Stimulated activated memory B cell treated with anti-CD40 and anti-IgM and Interleukin-4, amounts not matched to agents 10 μg/mL and 1 μg/mL and 100 μg/mL, for 72 hours (primary cell): ENCODE measurements around the gene TIFAB.

Experiments used
- ATAC-seq: fragments of 150-1000 bp; cut with Tn5 transposase; 2 replicates; pipeline ENCODE4 v1.10.0; 2021
- H3K27ac Mint-ChIP-seq: one replicate; pipeline ENCODE4 v1.8.0; 2022; ENCODE audit warnings: mild to moderate bottlenecking, mixed read lengths
- H3K27me3 Mint-ChIP-seq: one replicate; pipeline ENCODE4 v1.8.0; 2022; ENCODE audit warnings: mixed read lengths
- H3K36me3 Mint-ChIP-seq: one replicate; pipeline ENCODE4 v1.8.0; 2022; ENCODE audit warnings: mixed read lengths
- H3K4me1 Mint-ChIP-seq: one replicate; pipeline ENCODE4 v1.8.0; 2022; ENCODE audit warnings: mixed read lengths
- H3K4me3 Mint-ChIP-seq: one replicate; pipeline ENCODE4 v1.8.0; 2022; ENCODE audit warnings: mild to moderate bottlenecking, moderate library complexity, mixed read lengths
- H3K9me3 Mint-ChIP-seq: one replicate; pipeline ENCODE4 v1.8.0; 2022; ENCODE audit warnings: mixed read lengths

Gene TIFAB

GRCh38 chr5:135454946-135455345 lies 2.8 kb upstream of the TIFAB start:
- ATAC-seq: no peak
- Mint-ChIP-seq H3K4me1 (peaks cover 28% of the 10 kb centered on the region), H3K27ac (no peak overlapping the region), H3K36me3 (no peaks in the 10 kb centered on the region), H3K4me3 (no peak overlapping the region), H3K9me3 (peaks cover 7% of the 10 kb centered on the region), H3K27me3 (peaks cover 45% of the 10 kb centered on the region)

- Mint-ChIP-seq H3K27me3 (peaks cover 43% of the 10 kb centered on the region), H3K36me3 (no peaks in the 10 kb centered on the region), H3K4me3 (no peak overlapping the region), H3K27ac (no peak overlapping the region), H3K9me3 (peaks cover 7% of the 10 kb centered on the region), H3K4me1 (peaks cover 28% of the 10 kb centered on the region)
- ATAC-seq: no peak
Measured at GRCh38 chr5:135453613-135454012, 1.5 kb upstream of the TIFAB start.

GRCh38 chr5:135451581-135452320 lies 400 bp downstream of the TIFAB start:
- ATAC-seq: no peak
- H3K4me1 Mint-ChIP-seq: peaks cover 26% of the 10 kb centered on the region
- H3K36me3 Mint-ChIP-seq: no peaks in the 10 kb centered on the region
- no peak overlapping the region for H3K4me3 Mint-ChIP-seq
- H3K27ac Mint-ChIP-seq: no peak overlapping the region
- H3K27me3 Mint-ChIP-seq: peaks cover 45% of the 10 kb centered on the region
- H3K9me3 Mint-ChIP-seq: peaks cover 7% of the 10 kb centered on the region

- peaks cover 7% of the 10 kb centered on the region for H3K9me3 Mint-ChIP-seq
- no peak overlapping the region for H3K27ac Mint-ChIP-seq
- no peak for ATAC-seq
- peaks cover 18% of the 10 kb centered on the region for H3K4me1 Mint-ChIP-seq
- no peak overlapping the region for H3K4me3 Mint-ChIP-seq
- H3K27me3 Mint-ChIP-seq: peaks cover 45% of the 10 kb centered on the region
- H3K36me3 Mint-ChIP-seq: no peaks in the 10 kb centered on the region
Measured at GRCh38 chr5:135450952-135451351, 1.2 kb downstream of the TIFAB start.

GRCh38 chr5:135450336-135450735 lies 1.8 kb downstream of the TIFAB start:
- Mint-ChIP-seq H3K27me3 (peaks cover 46% of the 10 kb centered on the region), H3K27ac (no peak overlapping the region)

GRCh38 chr5:135449644-135450043 lies 2.5 kb downstream of the TIFAB start:
- Mint-ChIP-seq H3K27me3 (peaks cover 48% of the 10 kb centered on the region), H3K27ac (no peak overlapping the region), H3K36me3 (no peaks in the 10 kb centered on the region), H3K9me3 (peaks cover 7% of the 10 kb centered on the region), H3K4me1 (peaks cover 19% of the 10 kb centered on the region), H3K4me3 (no peak overlapping the region)
- ATAC-seq: no peak

More at GRCh38 chr5:135450336-135450735, 1.8 kb downstream of the TIFAB start:
- Mint-ChIP-seq H3K4me3 (no peak overlapping the region), H3K4me1 (peaks cover 17% of the 10 kb centered on the region), H3K9me3 (peaks cover 7% of the 10 kb centered on the region), H3K36me3 (no peaks in the 10 kb centered on the region)
- no peak for ATAC-seq

GRCh38 chr5:135448791-135449507 lies 3.2 kb downstream of the TIFAB start:
- peaks cover 7% of the 10 kb centered on the region for H3K9me3 Mint-ChIP-seq
- ATAC-seq: no peak
- H3K4me1 Mint-ChIP-seq: peaks cover 23% of the 10 kb centered on the region
- H3K27me3 Mint-ChIP-seq: peaks cover 48% of the 10 kb centered on the region
- no peak overlapping the region for H3K27ac Mint-ChIP-seq
- no peak overlapping the region for H3K4me3 Mint-ChIP-seq
- H3K36me3 Mint-ChIP-seq: no peaks in the 10 kb centered on the region

GRCh38 chr5:135448071-135448739 lies 3.9 kb downstream of the TIFAB start:
- no peak for ATAC-seq
- H3K27ac Mint-ChIP-seq: no peak overlapping the region
- peaks cover 6% of the 10 kb centered on the region for H3K9me3 Mint-ChIP-seq
- H3K4me3 Mint-ChIP-seq: no peak overlapping the region
- peaks cover 44% of the 10 kb centered on the region for H3K27me3 Mint-ChIP-seq
- no peaks in the 10 kb centered on the region for H3K36me3 Mint-ChIP-seq
- peaks cover 23% of the 10 kb centered on the region for H3K4me1 Mint-ChIP-seq

- no peaks in the 10 kb centered on the region for H3K36me3 Mint-ChIP-seq
- no peak within 1 kb of the TSS for H3K27ac Mint-ChIP-seq
- H3K9me3 Mint-ChIP-seq: peaks cover 1% of the 10 kb centered on the region
Measured at GRCh38 chr5:135447298-135447929, 4.7 kb downstream of the TIFAB start, which contains the start of gene DCANP1. Gene DCANP1 (minus strand): TSS chr5:135447348. CDS start chr5:135447108, 240 bp downstream.

GRCh38 chr5:135446615-135447014 lies 5.5 kb downstream of the TIFAB start:
- H3K27me3 Mint-ChIP-seq: peaks cover 51% of the 10 kb centered on the region
- H3K27ac Mint-ChIP-seq: no peak overlapping the region
- no peaks in the 10 kb centered on the region for H3K36me3 Mint-ChIP-seq
- peaks cover 14% of the 10 kb centered on the region for H3K4me1 Mint-ChIP-seq
- H3K9me3 Mint-ChIP-seq: no peaks in the 10 kb centered on the region
- no peak for ATAC-seq
- H3K4me3 Mint-ChIP-seq: no peak overlapping the region

More at GRCh38 chr5:135447298-135447929, 4.7 kb downstream of the TIFAB start, which contains the start of gene DCANP1:
- peaks cover 45% of the 10 kb centered on the region for H3K27me3 Mint-ChIP-seq
- H3K4me1 Mint-ChIP-seq: peaks cover 20% of the 10 kb centered on the region
- H3K4me3 Mint-ChIP-seq: no peak within 1 kb of the TSS
- no peak for ATAC-seq

- no peaks in the 10 kb centered on the region for H3K9me3 Mint-ChIP-seq
- no peak for ATAC-seq
- no peaks in the 10 kb centered on the region for H3K36me3 Mint-ChIP-seq
- peaks cover 14% of the 10 kb centered on the region for H3K4me1 Mint-ChIP-seq
- peaks cover 51% of the 10 kb centered on the region for H3K27me3 Mint-ChIP-seq
- H3K4me3 Mint-ChIP-seq: no peak overlapping the region
- H3K27ac Mint-ChIP-seq: no peak overlapping the region
Measured at GRCh38 chr5:135446206-135446605, 5.9 kb downstream of the TIFAB start.

- Mint-ChIP-seq H3K27me3 (peaks cover 51% of the 10 kb centered on the region), H3K36me3 (no peaks in the 10 kb centered on the region), H3K4me1 (peaks cover 6% of the 10 kb centered on the region), H3K4me3 (no peak overlapping the region), H3K27ac (no peak overlapping the region), H3K9me3 (no peaks in the 10 kb centered on the region)
- no peak for ATAC-seq
Measured at GRCh38 chr5:135445306-135445985, 6.7 kb downstream of the TIFAB start.

- no peaks in the 10 kb centered on the region for H3K9me3 Mint-ChIP-seq
Measured at GRCh38 chr5:135444881-135445280, 7.3 kb downstream of the TIFAB start.

GRCh38 chr5:135444360-135444759 lies 7.8 kb downstream of the TIFAB start:
- H3K27me3 Mint-ChIP-seq: peaks cover 44% of the 10 kb centered on the region
- H3K4me1 Mint-ChIP-seq: peaks cover 6% of the 10 kb centered on the region
- H3K9me3 Mint-ChIP-seq: no peaks in the 10 kb centered on the region
- no peaks in the 10 kb centered on the region for H3K36me3 Mint-ChIP-seq
- peak; percentile 49 for ATAC-seq
- H3K4me3 Mint-ChIP-seq: no peak overlapping the region
- no peak overlapping the region for H3K27ac Mint-ChIP-seq

More at GRCh38 chr5:135444881-135445280, 7.3 kb downstream of the TIFAB start:
- Mint-ChIP-seq H3K4me1 (peaks cover 6% of the 10 kb centered on the region), H3K4me3 (no peak overlapping the region), H3K27ac (no peak overlapping the region), H3K36me3 (no peaks in the 10 kb centered on the region), H3K27me3 (peaks cover 49% of the 10 kb centered on the region)
- ATAC-seq: no peak
